Colon (tissue), 2 donors: ENCODE data around the gene TTLL8.

ENCODE experiments used
- FAIRE-seq: peaks from 2 replicates; lab custom pipeline; 2012; peaks lifted over from hg19 to GRCh38; lab: Jason Lieb, UNC
- donor health status: control.
- donor health status: control.

The TTLL8 gene

GRCh38 chr22:50082961-50083461 is 24.9 kb upstream of the TTLL8 start:
- no peak for FAIRE-seq

GRCh38 chr22:50082197-50082715 is 24.2 kb upstream of the TTLL8 start:
- FAIRE-seq: no peak

GRCh38 chr22:50081426-50082196 is 23.5 kb upstream of the TTLL8 start:
- no peak for FAIRE-seq

- no peak for FAIRE-seq
Measured at GRCh38 chr22:50080077-50080465, 22.0 kb upstream of the TTLL8 start.

- FAIRE-seq: no peak
Measured at GRCh38 chr22:50078761-50079160, 20.7 kb upstream of the TTLL8 start.

- FAIRE-seq: no peak
Measured at GRCh38 chr22:50078246-50078645, 20.1 kb upstream of the TTLL8 start.

- no peak for FAIRE-seq
Measured at GRCh38 chr22:50076646-50077535, 18.8 kb upstream of the TTLL8 start.

GRCh38 chr22:50074551-50075530 is 16.7 kb upstream of the TTLL8 start:
- no peak for FAIRE-seq

GRCh38 chr22:50074056-50074455 is 16.0 kb upstream of the TTLL8 start:
- FAIRE-seq: no peak

GRCh38 chr22:50072714-50073538 is 14.8 kb upstream of the TTLL8 start:
- FAIRE-seq: no peak

- no peak for FAIRE-seq
Measured at GRCh38 chr22:50072167-50072555, 14.1 kb upstream of the TTLL8 start.

GRCh38 chr22:50071432-50072166 is 13.5 kb upstream of the TTLL8 start:
- no peak for FAIRE-seq

GRCh38 chr22:50070366-50070765 is 12.3 kb upstream of the TTLL8 start:
- FAIRE-seq: no peak

- FAIRE-seq: no peak
Measured at GRCh38 chr22:50068096-50068495, 10.0 kb upstream of the TTLL8 start.

- no peak for FAIRE-seq
Measured at GRCh38 chr22:50067244-50067643, 9.1 kb upstream of the TTLL8 start.

GRCh38 chr22:50064453-50064852 is 6.4 kb upstream of the TTLL8 start:
- FAIRE-seq: no peak

GRCh38 chr22:50063589-50064393 is 5.7 kb upstream of the TTLL8 start:
- FAIRE-seq: no peak

- no peak for FAIRE-seq
Measured at GRCh38 chr22:50062509-50063135, 4.5 kb upstream of the TTLL8 start.
